HFFc6 (cell line): ENCODE data around the gene ZFYVE19. TPM values are rescaled to one million over a fixed set of nuclear protein-coding genes. Genes with fewer than 3 reads are reported as not detected.

ENCODE experiments used
- DNase-seq: peaks from one replicate; pipeline ENCODE4 v3.0.0-alpha.2; 2018
- H3K27ac Mint-ChIP-seq: 2 replicates; pipeline ENCODE4 v1.8.0; 2020; ENCODE audit warnings: mild to moderate bottlenecking, mixed read lengths
- H3K27me3 Mint-ChIP-seq: 2 replicates; pipeline ENCODE4 v1.8.0; 2021; ENCODE audit warnings: mild to moderate bottlenecking, moderate library complexity, mixed read lengths; ENCODE audit not compliant: insufficient read depth
- H3K36me3 Mint-ChIP-seq: 2 replicates; pipeline ENCODE4 v1.8.0; 2021; ENCODE audit warnings: low read depth, mixed read lengths
- H3K4me1 Mint-ChIP-seq: 2 replicates; pipeline ENCODE4 v1.8.0; 2020; ENCODE audit warnings: low read depth, mixed read lengths
- H3K4me3 Mint-ChIP-seq: 2 replicates; pipeline ENCODE4 v1.8.0; 2020; ENCODE audit warnings: mild to moderate bottlenecking, moderate library complexity, mixed read lengths
- H3K9me3 Mint-ChIP-seq: 2 replicates; pipeline ENCODE4 v1.8.0; 2020; ENCODE audit warnings: mild to moderate bottlenecking, mixed read lengths
- CTCF ChIP-seq: fragments of 200-600 bp; sonication (generic); IDR thresholded peaks from 2 replicates; pipeline ENCODE4 v1.5.0; 2021; ENCODE audit warnings: antibody characterized with exemption, mild to moderate bottlenecking
- total RNA-seq, 6 experiments: library from RNA; stranded (reverse); fragmentation: NEBNext Ultra II Directional; extraction: Animal tissue kit (Norgen Biotek cat#: 25700); gene quantifications; 2 replicates in 1 of 6; 3 replicates in 5 of 6; pipeline ENCODE4 v1.2.3, GENCODE V29; 2021

Gene ZFYVE19
- total RNA-seq, 6 experiments from 2014 or later: 10.7 to 13.5 (median 12.1) TPM

- TF ChIP-seq CTCF: no peak
- H3K4me1 Mint-ChIP-seq: peaks cover 19% of the 10 kb centered on the region
- no peaks in the 10 kb centered on the region for H3K9me3 Mint-ChIP-seq
- DNase-seq: no peak
- H3K36me3 Mint-ChIP-seq: peaks cover 9% of the 10 kb centered on the region; the same call in 1 of the 2 replicates
- H3K4me3 Mint-ChIP-seq: no peak overlapping the region
- no peaks in the 10 kb centered on the region; the same call in 1 of the 2 replicates for H3K27me3 Mint-ChIP-seq
- H3K27ac Mint-ChIP-seq: no peak overlapping the region
Measured at GRCh38 chr15:40799523-40799922, 7.4 kb upstream of the ZFYVE19 start.

GRCh38 chr15:40803076-40803475 lies 3.8 kb upstream of the ZFYVE19 start:
- no peaks in the 10 kb centered on the region; the same call in 1 of the 2 replicates for H3K27me3 Mint-ChIP-seq

GRCh38 chr15:40803688-40804087 lies 3.2 kb upstream of the ZFYVE19 start:
- no peaks in the 10 kb centered on the region; the same call in 1 of the 2 replicates for H3K27me3 Mint-ChIP-seq
- H3K9me3 Mint-ChIP-seq: no peaks in the 10 kb centered on the region
- TF ChIP-seq CTCF: peak; percentile 24; the same call in 1 of the 2 replicates
- H3K27ac Mint-ChIP-seq: no peak overlapping the region
- DNase-seq: no peak
- H3K36me3 Mint-ChIP-seq: peaks cover 13% of the 10 kb centered on the region
- peaks cover 29% of the 10 kb centered on the region for H3K4me1 Mint-ChIP-seq
- H3K4me3 Mint-ChIP-seq: no peak overlapping the region

More at GRCh38 chr15:40803076-40803475, 3.8 kb upstream of the ZFYVE19 start:
- H3K4me1 Mint-ChIP-seq: peaks cover 28% of the 10 kb centered on the region
- peaks cover 13% of the 10 kb centered on the region for H3K36me3 Mint-ChIP-seq
- no peak overlapping the region for H3K27ac Mint-ChIP-seq
- no peak for DNase-seq
- H3K4me3 Mint-ChIP-seq: no peak overlapping the region
- TF ChIP-seq CTCF: no peak
- no peaks in the 10 kb centered on the region for H3K9me3 Mint-ChIP-seq

- TF ChIP-seq CTCF: no peak
- Mint-ChIP-seq H3K27ac (peak overlapping the region; percentile 94), H3K36me3 (peaks cover 7% of the 10 kb centered on the region), H3K9me3 (no peaks in the 10 kb centered on the region), H3K27me3 (no peaks in the 10 kb centered on the region), H3K4me3 (peak overlapping the region; percentile 98), H3K4me1 (peaks cover 18% of the 10 kb centered on the region)
- DNase-seq: no peak
Measured at GRCh38 chr15:40806672-40807027, 239 bp upstream of the ZFYVE19 start.

GRCh38 chr15:40807888-40808461 lies 1.1 kb downstream of the ZFYVE19 start:
- Mint-ChIP-seq H3K36me3 (peaks cover 4% of the 10 kb centered on the region), H3K27me3 (no peaks in the 10 kb centered on the region), H3K4me3 (peak overlapping the region; percentile 98), H3K27ac (peak overlapping the region; percentile 55), H3K4me1 (peaks cover 18% of the 10 kb centered on the region), H3K9me3 (no peaks in the 10 kb centered on the region)
- DNase-seq: peak; percentile 25
- no peak for TF ChIP-seq CTCF
